Measurements from ENCODE around the gene PTPRN2.

Gene PTPRN2

GRCh38 chr7:158028971-158029370 lies 558.7 kb downstream of the PTPRN2 start:
- DNase-seq (ENCODE audit: low spot score), result no peak

GRCh38 chr7:158028290-158028941 lies 559.2 kb downstream of the PTPRN2 start:
- no peak for DNase-seq (ENCODE audit: low spot score)

GRCh38 chr7:158027646-158028045 lies 560.0 kb downstream of the PTPRN2 start:
- no peak for DNase-seq (ENCODE audit: low spot score)

- DNase-seq (ENCODE audit: low spot score), result no peak
These were observed 560.9 kb downstream of the PTPRN2 start for GRCh38 chr7:158026636-158027265.

- DNase-seq (ENCODE audit: low spot score), result no peak
These were observed 561.7 kb downstream of the PTPRN2 start for GRCh38 chr7:158025686-158026600.

GRCh38 chr7:158024881-158025280 lies 562.7 kb downstream of the PTPRN2 start:
- DNase-seq (ENCODE audit: low spot score), result no peak

GRCh38 chr7:158024351-158024715 lies 563.3 kb downstream of the PTPRN2 start:
- DNase-seq (ENCODE audit: low spot score), result no peak

- no peak for DNase-seq (ENCODE audit: low spot score)
These were observed 563.8 kb downstream of the PTPRN2 start for GRCh38 chr7:158023681-158024350.

GRCh38 chr7:158023157-158023556 lies 564.5 kb downstream of the PTPRN2 start:
- no peak for DNase-seq (ENCODE audit: low spot score)

GRCh38 chr7:158022601-158023000 lies 565.0 kb downstream of the PTPRN2 start:
- no peak for DNase-seq (ENCODE audit: low spot score)

GRCh38 chr7:158021836-158022235 lies 565.8 kb downstream of the PTPRN2 start:
- DNase-seq (ENCODE audit: low spot score), result no peak

GRCh38 chr7:158020706-158021095 lies 566.9 kb downstream of the PTPRN2 start:
- no peak for DNase-seq (ENCODE audit: low spot score)

GRCh38 chr7:158019726-158020705 lies 567.6 kb downstream of the PTPRN2 start:
- DNase-seq (ENCODE audit: low spot score), result no peak

- DNase-seq (ENCODE audit: low spot score), result no peak
These were observed 568.5 kb downstream of the PTPRN2 start for GRCh38 chr7:158018971-158019645.

GRCh38 chr7:158018098-158018762 lies 569.4 kb downstream of the PTPRN2 start:
- no peak for DNase-seq (ENCODE audit: low spot score)

GRCh38 chr7:158017111-158018097 lies 570.2 kb downstream of the PTPRN2 start:
- no peak for DNase-seq (ENCODE audit: low spot score)

GRCh38 chr7:158016180-158017097 lies 571.2 kb downstream of the PTPRN2 start:
- DNase-seq (ENCODE audit: low spot score), result no peak
